Natural killer cell (primary cell): ENCODE results near the gene GRAMD2B. TPM values are rescaled to one million over a fixed set of nuclear protein-coding genes. Genes with fewer than 3 reads are reported as not detected.

Source experiments
- ATAC-seq, 3 donors: fragments of 150-1000 bp in 2 of 3; fragments of 200-7000 bp in 1 of 3; cut with Tn5 transposase; 1 replicate in 1 of 3; 2 replicates in 2 of 3; pipeline ENCODE4 v1.10.0; 2021; ENCODE audit warnings: mild to moderate bottlenecking in 2 of 3, moderate library complexity in 2 of 3
- DNase-seq, 2 donors: peaks; one replicate each; pipeline versions ENCODE4 v3.0.0 to v3.0.0-alpha.2; 2013 to 2021; ENCODE audit warnings: mixed read lengths in 1 of 2
- H3K27ac ChIP-seq: one replicate; pipeline ENCODE4 v1.5.1; 2013; ENCODE audit warnings: mild to moderate bottlenecking, low read length
- H3K27me3 ChIP-seq: one replicate; pipeline ENCODE4 v1.6.1; 2013; ENCODE audit warnings: low read length; ENCODE audit not compliant: control insufficient read depth, insufficient read depth
- H3K36me3 ChIP-seq: one replicate; pipeline ENCODE4 v1.6.1; 2013; ENCODE audit warnings: low read length; ENCODE audit not compliant: control insufficient read depth, insufficient read depth
- H3K4me1 ChIP-seq: one replicate; pipeline ENCODE4 v1.6.1; 2013; ENCODE audit warnings: low read length; ENCODE audit not compliant: control insufficient read depth, insufficient read depth
- H3K4me3 ChIP-seq: one replicate; pipeline ENCODE4 v1.5.1; 2013; ENCODE audit warnings: low read length
- H3K9me3 ChIP-seq: one replicate; pipeline ENCODE4 v1.6.1; 2013; ENCODE audit warnings: low read length; ENCODE audit not compliant: control insufficient read depth, insufficient read depth
- H3K27ac Mint-ChIP-seq, 2 donors: one replicate each; pipeline ENCODE4 v1.8.0; 2022; ENCODE audit warnings: mild to moderate bottlenecking in 2 of 2, mixed read lengths in 2 of 2, moderate library complexity in 1 of 2
- H3K27me3 Mint-ChIP-seq, 2 donors: one replicate each; pipeline ENCODE4 v1.8.0; 2022; ENCODE audit warnings: low read depth in 2 of 2, mixed read lengths in 2 of 2
- H3K36me3 Mint-ChIP-seq: one replicate; pipeline ENCODE4 v1.8.0; 2022; ENCODE audit warnings: mixed read lengths
- H3K4me1 Mint-ChIP-seq, 2 donors: one replicate each; pipeline ENCODE4 v1.8.0; 2022; ENCODE audit warnings: mixed read lengths in 2 of 2
- H3K4me3 Mint-ChIP-seq: one replicate; pipeline ENCODE4 v1.8.0; 2022; ENCODE audit warnings: mild to moderate bottlenecking, moderate library complexity, mixed read lengths
- H3K9me3 Mint-ChIP-seq, 2 donors: one replicate each; pipeline ENCODE4 v1.8.0; 2022; ENCODE audit warnings: mixed read lengths in 2 of 2
- WGBS: methylation state at CpG from one replicate; pipeline ENCODE4 v1.1.7; 2013; ENCODE audit warnings: missing lambda C conversion rate; ENCODE audit not compliant: insufficient coverage; 5-methylcytosine and 5-hydroxymethylcytosine counted together
- intact Hi-C: fragments of 100-400 bp; cut with micrococcal nuclease; formaldehyde crosslinking; loops from one replicate; pipeline ENCODE4 v1.14.2; 2022
- total RNA-seq, 4 donors: library from RNA; stranded (reverse); fragments of 120-200 nt in 1 of 4; gene quantifications; one replicate each; pipeline versions ENCODE4 v1.2.3 to v1.2.4, GENCODE V29; 2013 to 2022
- TF ChIP-seq, protein P1 (sequence below): fragments of 200-600 bp; IDR thresholded peaks from one replicate; pipeline ENCODE4 v1.8.0; 2022; ENCODE audit warnings: antibody characterized with exemption

GRAMD2B gene
- total RNA-seq, 3 donors from 2014 or later (not counting 1 experiment from before 2014, with no cell fraction given), result 9.2 to 15.4 (median 10.0) TPM

DNA sequence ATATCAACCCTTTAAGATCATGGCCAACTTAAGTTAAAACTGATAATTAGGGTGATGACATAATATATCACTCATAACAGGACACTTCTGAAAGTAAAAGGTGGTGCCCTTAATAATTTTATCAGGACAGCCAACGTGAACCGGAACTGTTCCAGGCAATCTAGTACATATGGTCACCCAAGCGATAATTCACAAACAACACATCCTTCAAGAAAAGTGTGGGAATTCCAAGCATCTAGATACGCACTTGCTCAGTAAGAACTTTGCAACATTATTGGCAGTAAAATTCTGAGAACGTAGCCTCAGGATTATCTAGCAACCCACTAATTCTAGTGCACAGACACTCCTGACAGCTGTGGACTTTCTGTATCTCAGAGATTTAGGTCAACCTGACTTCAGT, 86.1 kb downstream of the GRAMD2B start:
- Histone ChIP-seq H3K27me3 (no peaks in the 10 kb centered on the region), H3K9me3 (no peaks in the 10 kb centered on the region), H3K4me3 (no peak overlapping the region), H3K27ac (no peak overlapping the region), H3K36me3 (no peaks in the 10 kb centered on the region), H3K4me1 (no peaks in the 10 kb centered on the region)
- WGBS, result 97% methylated on average over 5 of the region's 5 CpGs
- intact Hi-C loops, result no loop called here
- no peak overlapping the region for H3K4me3 Mint-ChIP-seq
- H3K9me3 Mint-ChIP-seq, result no peaks in the 10 kb centered on the region
- H3K27me3 Mint-ChIP-seq, result peaks cover 0 to 2% of the 10 kb centered on the region in 2 donors
- H3K4me1 Mint-ChIP-seq, result peaks cover 7 to 8% of the 10 kb centered on the region in 2 donors
- no peak for DNase-seq
- H3K27ac Mint-ChIP-seq, result peak overlapping the region in 1 of 2 donors; percentile 39
- TF ChIP-seq, protein P1, sequence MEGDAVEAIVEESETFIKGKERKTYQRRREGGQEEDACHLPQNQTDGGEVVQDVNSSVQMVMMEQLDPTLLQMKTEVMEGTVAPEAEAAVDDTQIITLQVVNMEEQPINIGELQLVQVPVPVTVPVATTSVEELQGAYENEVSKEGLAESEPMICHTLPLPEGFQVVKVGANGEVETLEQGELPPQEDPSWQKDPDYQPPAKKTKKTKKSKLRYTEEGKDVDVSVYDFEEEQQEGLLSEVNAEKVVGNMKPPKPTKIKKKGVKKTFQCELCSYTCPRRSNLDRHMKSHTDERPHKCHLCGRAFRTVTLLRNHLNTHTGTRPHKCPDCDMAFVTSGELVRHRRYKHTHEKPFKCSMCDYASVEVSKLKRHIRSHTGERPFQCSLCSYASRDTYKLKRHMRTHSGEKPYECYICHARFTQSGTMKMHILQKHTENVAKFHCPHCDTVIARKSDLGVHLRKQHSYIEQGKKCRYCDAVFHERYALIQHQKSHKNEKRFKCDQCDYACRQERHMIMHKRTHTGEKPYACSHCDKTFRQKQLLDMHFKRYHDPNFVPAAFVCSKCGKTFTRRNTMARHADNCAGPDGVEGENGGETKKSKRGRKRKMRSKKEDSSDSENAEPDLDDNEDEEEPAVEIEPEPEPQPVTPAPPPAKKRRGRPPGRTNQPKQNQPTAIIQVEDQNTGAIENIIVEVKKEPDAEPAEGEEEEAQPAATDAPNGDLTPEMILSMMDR, result no peak
- no peak for ATAC-seq
- no peaks in the 10 kb centered on the region for H3K36me3 Mint-ChIP-seq

DNA sequence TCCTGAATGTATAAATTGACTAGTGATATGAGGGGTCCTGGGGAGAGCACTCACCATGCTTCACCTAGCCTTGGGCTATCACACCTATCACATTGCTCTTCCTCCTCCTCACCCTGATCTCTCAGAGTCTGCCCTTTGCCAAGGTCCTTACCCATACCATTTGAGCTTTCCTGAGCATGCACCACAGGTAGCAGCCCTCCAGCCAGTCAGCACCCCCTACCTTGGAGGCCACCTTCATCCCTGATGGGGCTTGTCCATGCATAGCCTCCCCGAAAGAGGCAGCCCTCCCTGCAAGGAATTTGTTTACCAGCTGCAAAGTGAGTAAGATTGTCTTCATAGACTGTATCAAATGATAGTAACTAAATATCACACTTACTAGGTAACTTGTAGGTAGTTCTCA, 88.8 kb downstream of the GRAMD2B start:
- Histone ChIP-seq H3K27me3 (no peaks in the 10 kb centered on the region), H3K4me3 (no peak overlapping the region), H3K27ac (no peak overlapping the region), H3K9me3 (no peaks in the 10 kb centered on the region), H3K4me1 (no peaks in the 10 kb centered on the region), H3K36me3 (no peaks in the 10 kb centered on the region)
- Mint-ChIP-seq H3K27me3 (peaks cover 0 to 6% of the 10 kb centered on the region in 2 donors), H3K27ac (no peak overlapping the region), H3K4me3 (no peak overlapping the region), H3K36me3 (no peaks in the 10 kb centered on the region), H3K4me1 (peaks cover 7 to 8% of the 10 kb centered on the region in 2 donors), H3K9me3 (no peaks in the 10 kb centered on the region)
- ATAC-seq (no peak), DNase-seq (no peak)
- TF ChIP-seq, protein P1, result no peak
- 60% methylated on average over 1 of the region's 1 CpG for WGBS
- intact Hi-C loops, result no loop called here

DNA sequence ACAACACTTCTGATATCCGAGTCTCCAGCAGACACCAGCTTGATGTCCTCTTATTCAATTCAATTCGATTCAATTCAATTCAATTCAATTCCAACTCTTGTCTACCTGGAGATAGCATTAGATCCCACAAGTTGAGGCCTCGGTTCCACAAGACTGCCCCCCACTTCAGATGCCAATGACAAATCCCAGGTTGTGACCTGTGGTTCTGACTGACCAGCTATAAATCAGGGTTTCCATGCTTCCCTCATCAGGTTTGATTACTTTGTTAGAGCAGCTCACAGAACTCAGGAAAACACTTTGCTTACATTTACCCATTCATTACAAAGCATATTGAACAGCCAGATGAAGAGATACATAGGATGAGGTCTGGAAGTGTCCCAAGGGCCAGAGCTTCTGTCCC, 89.2 kb downstream of the GRAMD2B start:
- H3K27ac Mint-ChIP-seq, result no peak overlapping the region
- 94% methylated on average over 3 of the region's 3 CpGs for WGBS
- ATAC-seq (no peak), DNase-seq (no peak)
- H3K27ac ChIP-seq, result no peak overlapping the region
- no peak overlapping the region for H3K4me3 ChIP-seq
- no peaks in the 10 kb centered on the region for H3K9me3 Mint-ChIP-seq
- intact Hi-C loops, result no loop called here
- no peaks in the 10 kb centered on the region for H3K9me3 ChIP-seq
- peaks cover 7 to 8% of the 10 kb centered on the region in 2 donors for H3K4me1 Mint-ChIP-seq
- no peaks in the 10 kb centered on the region for H3K27me3 ChIP-seq
- no peaks in the 10 kb centered on the region for H3K4me1 ChIP-seq
- H3K36me3 Mint-ChIP-seq, result no peaks in the 10 kb centered on the region
- TF ChIP-seq, protein P1, result no peak
- H3K27me3 Mint-ChIP-seq, result peaks cover 0 to 6% of the 10 kb centered on the region in 2 donors
- H3K36me3 ChIP-seq, result no peaks in the 10 kb centered on the region
- no peak overlapping the region for H3K4me3 Mint-ChIP-seq

DNA sequence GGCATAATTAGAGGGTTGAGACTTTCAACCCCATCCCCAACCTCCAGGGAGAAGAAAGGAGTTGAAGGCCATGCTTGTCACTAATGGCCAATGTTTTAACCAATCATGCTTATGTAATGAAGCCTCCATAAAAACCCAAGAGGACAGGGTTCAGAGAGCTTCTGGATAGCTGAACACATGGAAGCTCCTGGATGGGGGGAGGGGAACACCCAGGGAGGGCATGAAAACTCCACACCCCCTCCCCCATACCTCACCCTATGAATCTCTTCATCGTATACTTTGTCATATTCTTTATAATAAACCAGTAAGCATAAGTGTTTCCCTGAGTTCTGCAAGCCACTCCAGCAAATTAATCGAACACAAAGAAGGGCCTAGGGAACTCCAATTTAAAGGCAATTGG, 90.1 kb downstream of the GRAMD2B start:
- TF ChIP-seq, protein P1, result no peak
- intact Hi-C loops, result no loop called here
- Mint-ChIP-seq H3K36me3 (no peaks in the 10 kb centered on the region), H3K4me1 (peaks cover 7 to 8% of the 10 kb centered on the region in 2 donors), H3K9me3 (no peaks in the 10 kb centered on the region), H3K27ac (no peak overlapping the region), H3K4me3 (no peak overlapping the region), H3K27me3 (peaks cover 0 to 6% of the 10 kb centered on the region in 2 donors)
- ATAC-seq (no peak), DNase-seq (no peak)
- H3K27me3 ChIP-seq, result no peaks in the 10 kb centered on the region
- H3K36me3 ChIP-seq, result no peaks in the 10 kb centered on the region
- no peak overlapping the region for H3K4me3 ChIP-seq
- no peaks in the 10 kb centered on the region for H3K4me1 ChIP-seq
- H3K27ac ChIP-seq, result no peak overlapping the region
- H3K9me3 ChIP-seq, result no peaks in the 10 kb centered on the region
- WGBS, result 88% methylated on average over 2 of the region's 2 CpGs
